A673 (cell line): Measurements from ENCODE around the gene PODNL1. TPM values are rescaled to one million over a fixed set of nuclear protein-coding genes. Genes with fewer than 3 reads are reported as not detected.

Experiments used
- BruUV-seq: library from RNA; stranded (reverse); fragments of 400-500 nt; replicated peaks from 2 replicates; lab custom pipeline; 2021; lab: Mats Ljungman, UMichigan
- CTCF ChIA-PET: fragments of 300-600 bp; sonication (Branson Sonifier 250); formaldehyde crosslinking; loops from one replicate; lab custom pipeline; 2022; ENCODE audit warnings: antibody characterized with exemption; lab: Charles Lee
- POLR2A ChIA-PET: fragments of 300-600 bp; sonication (Branson Sonifier 250); formaldehyde crosslinking; loops from one replicate; lab custom pipeline; 2022; ENCODE audit warnings: antibody characterized with exemption; ENCODE audit not compliant: low non-redundant PET; lab: Charles Lee
- DNase-seq: peaks from one replicate; pipeline ENCODE4 v3.0.0-alpha.2; 2015; ENCODE audit warnings: low spot score
- H3K27ac ChIP-seq: fragments of 200-600 bp; sonication (generic); 2 replicates; pipeline ENCODE4 v1.5.1; 2016; ENCODE audit warnings: mixed run types, low read depth, mild to moderate bottlenecking, mixed read lengths, antibody characterized with exemption, low read length; ENCODE audit not compliant: poor library complexity, severe bottlenecking
- H3K27me3 ChIP-seq: fragments of 200-600 bp; sonication (generic); replicated peaks from 2 replicates; pipeline ENCODE4 v1.6.1; 2017; ENCODE audit warnings: mixed run types, low read depth, mild to moderate bottlenecking, mixed read lengths, antibody characterized with exemption, low read length; ENCODE audit not compliant: insufficient read depth, poor library complexity
- H3K36me3 ChIP-seq: fragments of 200-600 bp; sonication (generic); 2 replicates; pipeline ENCODE4 v1.6.1; 2016; ENCODE audit warnings: mixed run types, mild to moderate bottlenecking, mixed read lengths, antibody characterized with exemption, low read length; ENCODE audit not compliant: insufficient read depth, poor library complexity, severe bottlenecking
- H3K4me1 ChIP-seq: fragments of 200-600 bp; sonication (generic); 2 replicates; pipeline ENCODE4 v1.6.1; 2017; ENCODE audit warnings: mixed run types, mild to moderate bottlenecking, mixed read lengths, antibody characterized with exemption, low read length; ENCODE audit not compliant: insufficient read depth, poor library complexity, severe bottlenecking
- H3K4me3 ChIP-seq: fragments of 200-600 bp; sonication (generic); 2 replicates; pipeline ENCODE4 v1.5.1; 2016; ENCODE audit warnings: low read depth, mixed run types, mild to moderate bottlenecking, mixed read lengths, low read length; ENCODE audit not compliant: poor library complexity, severe bottlenecking
- H3K9me3 ChIP-seq: fragments of 200-600 bp; sonication (generic); 2 replicates; pipeline ENCODE4 v1.6.1; 2016; ENCODE audit warnings: mixed run types, low read depth, mild to moderate bottlenecking, mixed read lengths, antibody characterized with exemption, low read length; ENCODE audit not compliant: poor library complexity, severe bottlenecking
- CTCF ChIP-seq: fragments of 300-800, 200-600 bp; sonication (generic); conservative IDR thresholded peaks from 2 replicates; pipeline ENCODE4 v1.5.1; 2017; ENCODE audit warnings: low read depth, mild to moderate bottlenecking, antibody characterized with exemption, low read length, moderate library complexity, mixed read lengths
- EZH2 ChIP-seq: fragments of 200-600 bp; sonication (generic); IDR thresholded peaks from 2 replicates; pipeline ENCODE4 v1.6.1; 2017; ENCODE audit warnings: borderline replicate concordance, low read depth, mild to moderate bottlenecking, mixed read lengths, antibody characterized with exemption, low read length; ENCODE audit not compliant: poor library complexity, severe bottlenecking
- intact Hi-C: fragments of 100-400 bp; cut with micrococcal nuclease; formaldehyde crosslinking; loops from one replicate; pipeline ENCODE4 v1.10.0; 2022; ENCODE audit not compliant: unreplicated experiment
- total RNA-seq: library from RNA; stranded (reverse); gene quantifications from 2 replicates; pipeline ENCODE4 v1.2.3, GENCODE V29; 2021

The PODNL1 gene
- total RNA-seq, 1 experiment from 2014 or later, result not detected

- CTCF ChIA-PET, result no interaction called here
- H3K4me1 ChIP-seq, result no peaks in the 10 kb centered on the region
- no peak for TF ChIP-seq EZH2
- no peak for TF ChIP-seq CTCF
- POLR2A ChIA-PET, result no interaction called here
- no peak overlapping the region for H3K27ac ChIP-seq
- H3K4me3 ChIP-seq, result no peak overlapping the region
- BruUV-seq, result no TSS peak
- no peak for DNase-seq
- H3K9me3 ChIP-seq, result no peaks in the 10 kb centered on the region
- H3K36me3 ChIP-seq, result no peaks in the 10 kb centered on the region
- H3K27me3 ChIP-seq, result no peaks in the 10 kb centered on the region
- intact Hi-C loops, result no loop called here
Measured at GRCh38 chr19:13896227-13896626, 42.0 kb downstream of the PODNL1 start.

- TF ChIP-seq CTCF (no peak), EZH2 (no peak)
- H3K27ac ChIP-seq, result no peak overlapping the region
- POLR2A ChIA-PET, result no interaction called here
Measured at GRCh38 chr19:13894552-13894951, 43.7 kb downstream of the PODNL1 start.

DNA sequence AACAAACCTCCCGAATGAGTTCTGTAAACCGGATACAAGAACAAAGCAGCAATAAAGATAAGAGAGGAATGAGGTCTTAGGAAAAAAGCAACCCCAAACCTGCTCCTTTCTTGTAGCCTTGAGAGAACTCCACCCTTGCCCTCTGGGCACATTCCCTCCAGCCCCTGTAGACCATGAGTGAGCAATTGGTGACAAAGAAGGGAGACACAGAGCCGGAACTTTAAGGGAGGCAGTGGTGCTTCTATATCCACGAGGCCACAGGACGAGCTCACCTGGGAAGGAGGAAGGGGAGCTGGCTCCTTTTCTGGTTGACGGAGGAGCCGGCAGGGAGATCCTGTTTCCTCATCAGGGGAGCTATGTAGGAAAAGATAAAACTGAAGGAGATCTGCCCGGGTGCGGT, 45.3 kb downstream of the PODNL1 start:
- Histone ChIP-seq H3K4me1 (no peaks in the 10 kb centered on the region), H3K27ac (no peak overlapping the region), H3K36me3 (no peaks in the 10 kb centered on the region), H3K4me3 (no peak overlapping the region), H3K9me3 (no peaks in the 10 kb centered on the region), H3K27me3 (no peaks in the 10 kb centered on the region)
- ChIA-PET POLR2A (no interaction called here), CTCF (no interaction called here)
- intact Hi-C loops, result no loop called here
- no peak for DNase-seq
- no peak for TF ChIP-seq CTCF
- TF ChIP-seq EZH2, result no peak
- BruUV-seq, result no TSS peak

More at GRCh38 chr19:13894552-13894951, 43.7 kb downstream of the PODNL1 start:
- no peak for DNase-seq
- H3K9me3 ChIP-seq, result no peaks in the 10 kb centered on the region
- intact Hi-C loops, result no loop called here
- H3K4me1 ChIP-seq, result no peaks in the 10 kb centered on the region
- CTCF ChIA-PET, result no interaction called here
- BruUV-seq, result no TSS peak
- no peaks in the 10 kb centered on the region for H3K36me3 ChIP-seq
- no peaks in the 10 kb centered on the region for H3K27me3 ChIP-seq
- no peak overlapping the region for H3K4me3 ChIP-seq
